Choroid plexus epithelial cell (primary cell): ENCODE data around the gene HLA-E.
"Not testable (repeated sequence)": the region's sequence is repeated elsewhere in the genome, so short reads cannot be mapped to it uniquely, and the experiment has no call there.

Source experiments
- DNase-seq: peaks from one replicate; pipeline ENCODE4 v3.0.0-alpha.2; 2010; ENCODE audit warnings: low read depth
- H3K4me3 ChIP-seq: 2 replicates; pipeline ENCODE4 v1.5.1; 2011; ENCODE audit warnings: low read depth, mild to moderate bottlenecking, control low read depth, low read length, moderate library complexity
- CTCF ChIP-seq: conservative IDR thresholded peaks from 2 replicates; pipeline ENCODE4 v1.5.1; 2011; ENCODE audit warnings: low read depth, mild to moderate bottlenecking, control low read depth, inconsistent platforms, low read length, moderate library complexity

Gene HLA-E

GRCh38 chr6:30491991-30492952, 3.0 kb downstream of the HLA-E start:
- H3K4me3 ChIP-seq, result no peak overlapping the region
- no peak for DNase-seq
- no peak for TF ChIP-seq CTCF

GRCh38 chr6:30493643-30494250, 4.4 kb downstream of the HLA-E start:
- DNase-seq, result no peak
- peak; percentile 39 for TF ChIP-seq CTCF
- no peak overlapping the region for H3K4me3 ChIP-seq

GRCh38 chr6:30494291-30494861, 5.1 kb downstream of the HLA-E start:
- no peak for DNase-seq
- H3K4me3 ChIP-seq, result no peak overlapping the region
- no peak for TF ChIP-seq CTCF

GRCh38 chr6:30495060-30495459, 5.8 kb downstream of the HLA-E start:
- H3K4me3 ChIP-seq, DNase-seq: not testable (repeated sequence)

GRCh38 chr6:30495993-30496392, 6.7 kb downstream of the HLA-E start:
- DNase-seq, result no peak
- TF ChIP-seq CTCF, result no peak
- no peak overlapping the region for H3K4me3 ChIP-seq

GRCh38 chr6:30497261-30497599, 7.9 kb downstream of the HLA-E start:
- DNase-seq, H3K4me3 ChIP-seq: not testable (repeated sequence)

GRCh38 chr6:30497714-30498113, 8.4 kb downstream of the HLA-E start:
- no peak for TF ChIP-seq CTCF
- DNase-seq, result no peak
- no peak overlapping the region for H3K4me3 ChIP-seq

- not testable (repeated sequence) for DNase-seq, H3K4me3 ChIP-seq
These were observed 9.4 kb downstream of the HLA-E start for GRCh38 chr6:30498705-30499104.
